ENCODE data around the gene ZNF799. TPM values are rescaled to one million over a fixed set of nuclear protein-coding genes. Genes with fewer than 3 reads are reported as not detected.

Gene ZNF799
- total and polyA plus RNA-seq, 2 of the 13 experiments (the other 11 are each of a cell fraction or from before 2014, with no cell fraction given) = 7.7 to 17.9 TPM

GRCh38 chr19:12440541-12441316, 39.7 kb upstream of the ZNF799 start, which contains the start of gene ZNF443 (continued):
- no peak for TF ChIP-seq ZNF496 (CRISPR knock-in tag; IDR thresholded peaks at IDR 0.05; ENCODE audit: insufficient replicate concordance)
- TF ChIP-seq POLR2A (IDR thresholded peaks at IDR 0.05; ENCODE audit: insufficient read depth in 1 of 2, low read depth in 2 of 2, low read length in 2 of 2) = peak; percentile 84 to 91
- no peak for TF ChIP-seq NFKB2 (CRISPR knock-in tag; IDR thresholded peaks at IDR 0.05; ENCODE audit: borderline replicate concordance)
- peak; percentile 30; the same call in 1 of the 2 replicates for TF ChIP-seq CEBPB (IDR thresholded peaks at IDR 0.05; ENCODE audit: borderline replicate concordance, low read depth, low read length)
- TF ChIP-seq ZNF780A (CRISPR knock-in tag; IDR thresholded peaks at IDR 0.05) = no peak
- TF ChIP-seq ZKSCAN8 (CRISPR knock-in tag; IDR thresholded peaks at IDR 0.05; ENCODE audit: borderline replicate concordance) = no peak
- TF ChIP-seq SIN3B (IDR thresholded peaks at IDR 0.05; ENCODE audit: low read length) = peak; percentile 84
- TF ChIP-seq TAF1 (CRISPR knock-in tag; IDR thresholded peaks at IDR 0.05) = peak; percentile 68; the same call in 1 of the 2 replicates
- TF ChIP-seq STAG1 (CRISPR knock-in tag; IDR thresholded peaks at IDR 0.05) = 0 out of 2 replicates have a peak, but pooled peaks have one; percentile 4
- TF ChIP-seq ZNF691 (CRISPR knock-in tag; IDR thresholded peaks at IDR 0.05; ENCODE audit: borderline replicate concordance, low read depth) = peak; percentile 28; the same call in 1 of the 2 replicates
- TF ChIP-seq PPARG (CRISPR knock-in tag; conservative IDR thresholded peaks at IDR 0.05) = 0 out of 2 replicates have a peak, but pooled peaks have one; percentile 22
- TF ChIP-seq ZFY (CRISPR knock-in tag; IDR thresholded peaks at IDR 0.05) = peak; percentile 75
- TF ChIP-seq MXI1 (IDR thresholded peaks at IDR 0.05; ENCODE audit: borderline replicate concordance, low read depth, low read length) = peak; percentile 85; the same call in 2 of the 3 replicates
- no peak for TF ChIP-seq HNF1A (IDR thresholded peaks at IDR 0.05; ENCODE audit: low read depth)
- 0 out of 2 replicates have a peak, but pooled peaks have one; percentile 11 for TF ChIP-seq HNF1A (CRISPR knock-in tag; IDR thresholded peaks at IDR 0.05; ENCODE audit: borderline replicate concordance)
- no peak for TF ChIP-seq LCORL (IDR thresholded peaks at IDR 0.05)
- TF ChIP-seq LCORL (CRISPR knock-in tag; IDR thresholded peaks at IDR 0.05) = peak; percentile 18; the same call in 1 of the 2 replicates
- no peak for TF ChIP-seq ZFP36 (IDR thresholded peaks at IDR 0.05; ENCODE audit: borderline replicate concordance, low read depth, low read length, partially characterized antibody)
- TF ChIP-seq, protein P1, sequence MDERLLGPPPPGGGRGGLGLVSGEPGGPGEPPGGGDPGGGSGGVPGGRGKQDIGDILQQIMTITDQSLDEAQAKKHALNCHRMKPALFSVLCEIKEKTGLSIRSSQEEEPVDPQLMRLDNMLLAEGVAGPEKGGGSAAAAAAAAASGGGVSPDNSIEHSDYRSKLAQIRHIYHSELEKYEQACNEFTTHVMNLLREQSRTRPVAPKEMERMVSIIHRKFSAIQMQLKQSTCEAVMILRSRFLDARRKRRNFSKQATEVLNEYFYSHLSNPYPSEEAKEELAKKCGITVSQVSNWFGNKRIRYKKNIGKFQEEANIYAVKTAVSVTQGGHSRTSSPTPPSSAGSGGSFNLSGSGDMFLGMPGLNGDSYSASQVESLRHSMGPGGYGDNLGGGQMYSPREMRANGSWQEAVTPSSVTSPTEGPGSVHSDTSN (CRISPR knock-in tag; IDR thresholded peaks at IDR 0.05) = peak; percentile 92
- peak; percentile 91 for TF ChIP-seq SP4 (CRISPR knock-in tag; IDR thresholded peaks at IDR 0.05)
- TF ChIP-seq ZNF275 (CRISPR knock-in tag; IDR thresholded peaks at IDR 0.05; ENCODE audit: borderline replicate concordance) = no peak
- TF ChIP-seq SP5 (CRISPR knock-in tag; IDR thresholded peaks at IDR 0.05; ENCODE audit: borderline replicate concordance, low read depth) = peak; percentile 72
- TF ChIP-seq RAD21 (CRISPR knock-in tag; IDR thresholded peaks at IDR 0.05) = 0 out of 2 replicates have a peak, but pooled peaks have one; percentile 37
